Right ventricle myocardium superior (tissue), 1 donor: Measurements from ENCODE around the gene OGFOD2. TPM values are rescaled to one million over a fixed set of nuclear protein-coding genes. Genes with fewer than 3 reads are reported as not detected.
"Not testable (repeated sequence)": the region's sequence is repeated elsewhere in the genome, so short reads cannot be mapped to it uniquely, and the experiment has no call there.

ENCODE experiments used
- ATAC-seq: fragments of 200-7000 bp; cut with Tn5 transposase; one replicate; pipeline ENCODE4 v1.9.1; 2020; ENCODE audit warnings: mild to moderate bottlenecking; ENCODE audit not compliant: poor library complexity
- DNase-seq: peaks from one replicate; pipeline ENCODE4 v3.0.0-alpha.2; 2020
- intact Hi-C: fragments of 100-400 bp; cut with DNase I; formaldehyde crosslinking; loops from one replicate; pipeline ENCODE4 v1.11.2; 2022
- microRNA-seq: library from miRNA; unstranded; fragments of <30 nt; microRNA quantifications from one replicate; pipeline ENCODE4 v1.2.0, GENCODE V29; 2020
- total RNA-seq: library from RNA; stranded (reverse); fragmentation: NEBNext Ultra II Directional; extraction: Animal tissue kit (Norgen Biotek cat#: 25700); gene quantifications from one replicate; pipeline ENCODE4 v1.2.1, GENCODE V29; 2021
- donor health status: DM: no; HTN: yes; CAD: no; lungs with severe emphysema.

Gene OGFOD2
- total RNA-seq, 1 donor from 2014 or later = 14.2 TPM

GRCh38 chr12:123014473-123014872, 39.4 kb downstream of the OGFOD2 start:
- intact Hi-C loops = not testable (repeated sequence)

GRCh38 chr12:123017753-123018152, 42.7 kb downstream of the OGFOD2 start:
- no peak for DNase-seq
- ATAC-seq = no peak

More at GRCh38 chr12:123014473-123014872, 39.4 kb downstream of the OGFOD2 start:
- DNase-seq, ATAC-seq: not testable (repeated sequence)

GRCh38 chr12:123019841-123020138, 44.7 kb downstream of the OGFOD2 start:
- ATAC-seq (no peak), DNase-seq (no peak)
- intact Hi-C loops = no loop called here

More at GRCh38 chr12:123017753-123018152, 42.7 kb downstream of the OGFOD2 start:
- intact Hi-C loops = no loop called here

- intact Hi-C loops = no loop called here
- DNase-seq (no peak), ATAC-seq (no peak)
Measured at GRCh38 chr12:123021688-123022604, 46.9 kb downstream of the OGFOD2 start.

- intact Hi-C loops = no loop called here
- no peak for ATAC-seq
- no peak for DNase-seq
Measured at GRCh38 chr12:123022846-123023245, 47.8 kb downstream of the OGFOD2 start.

GRCh38 chr12:123024819-123025391, 49.9 kb downstream of the OGFOD2 start:
- intact Hi-C loops = no loop called here
- no peak for DNase-seq
- no peak for ATAC-seq

- no peak for ATAC-seq
- intact Hi-C loops = no loop called here
Measured at GRCh38 chr12:123026094-123026853, 51.2 kb downstream of the OGFOD2 start.

GRCh38 chr12:123027726-123028445, 52.8 kb downstream of the OGFOD2 start:
- peak; percentile 39 for ATAC-seq
- intact Hi-C loops = no loop called here
- peak; percentile 30 for DNase-seq

More at GRCh38 chr12:123026094-123026853, 51.2 kb downstream of the OGFOD2 start:
- DNase-seq = peak; percentile 14

- intact Hi-C loops = no loop called here
- no peak for ATAC-seq
- DNase-seq = peak; percentile 20
Measured at GRCh38 chr12:123028475-123028874, 53.4 kb downstream of the OGFOD2 start.

GRCh38 chr12:123029550-123029949, 54.5 kb downstream of the OGFOD2 start:
- DNase-seq = peak; percentile 7
- no peak for ATAC-seq
- intact Hi-C loops = no loop called here

Small RNAs within 50 kb of the gene (microRNA-seq; reads per million reads assigned to microRNA genes)
- not detected for gene MIR4304

Other genes with a start within 250 kb of the OGFOD2 start
- 0.11 TPM for gene HCAR1, start 244.4 kb upstream of the OGFOD2 start, total RNA-seq
- gene DENR, start 222.4 kb upstream of the OGFOD2 start, total RNA-seq = 24.3 TPM
- gene CCDC62, start 200.7 kb upstream of the OGFOD2 start, total RNA-seq = 0.91 TPM
- gene HIP1R, start 139.8 kb upstream of the OGFOD2 start, total RNA-seq = 12.9 TPM
- gene VPS37B, start 79.1 kb upstream of the OGFOD2 start, total RNA-seq = 23.9 TPM
- gene ABCB9, start 8.8 kb upstream of the OGFOD2 start, total RNA-seq = 3.9 TPM
- 162 TPM for gene ARL6IP4, start 5.4 kb downstream of the OGFOD2 start, total RNA-seq
- gene PITPNM2, start 175.8 kb downstream of the OGFOD2 start, total RNA-seq = 17.0 TPM